Measurements from ENCODE around the gene CCDC106. TPM values are rescaled to one million over a fixed set of nuclear protein-coding genes. Genes with fewer than 3 reads are reported as not detected.

Gene CCDC106
- total RNA-seq, 2 experiments from 2014 or later: 1.7 to 1.8 TPM

DNA sequence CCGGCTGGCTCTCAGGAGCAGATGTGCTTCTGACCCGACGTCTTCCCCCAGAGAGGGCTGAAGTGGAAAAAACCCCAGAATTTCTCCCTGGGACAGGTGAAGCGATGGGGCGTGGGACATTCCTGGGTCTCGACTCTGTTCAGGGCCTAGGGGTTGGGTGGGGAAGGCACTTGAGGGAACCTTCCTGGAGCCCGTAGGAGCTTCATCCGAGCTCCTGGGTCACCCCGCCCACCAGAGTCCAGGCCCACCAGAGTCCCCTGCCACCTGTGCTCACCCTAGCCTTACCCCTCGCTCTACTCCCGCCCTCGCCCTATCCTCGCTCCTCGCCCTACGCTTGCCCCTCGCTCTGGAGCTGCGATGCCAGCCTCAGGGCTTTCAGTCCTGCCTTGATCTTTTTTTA lies 50.2 kb downstream of the CCDC106 start:
- peaks cover 56% of the 10 kb centered on the region for H3K36me3 Mint-ChIP-seq (ENCODE audit: low read depth)
- no peaks in the 10 kb centered on the region for H3K27me3 Mint-ChIP-seq
- H3K4me3 Mint-ChIP-seq: no peak overlapping the region
- ChIA-PET POLR2A (no interaction called here), CTCF (no interaction called here)
- Histone ChIP-seq H3K4me1 (ENCODE audit: insufficient read depth, low read length) (no peaks in the 10 kb centered on the region), H3K4me3 (ENCODE audit: low read length) (no peak overlapping the region), H3K36me3 (ENCODE audit: insufficient read depth, low read length) (peaks cover 27% of the 10 kb centered on the region), H3K27me3 (ENCODE audit: control insufficient read depth in 1 of 2, insufficient read depth in 2 of 2, low read length in 2 of 2) (no peaks in the 10 kb centered on the region), H3K27ac (ENCODE audit: low read depth in 1 of 2, low read length in 2 of 2) (no peak overlapping the region), H3K9me3 (ENCODE audit: control insufficient read depth in 1 of 2, insufficient read depth in 1 of 2, low read length in 2 of 2) (no peaks in the 10 kb centered on the region)
- no peaks in the 10 kb centered on the region for H3K9me3 Mint-ChIP-seq
- TF ChIP-seq, protein P1, sequence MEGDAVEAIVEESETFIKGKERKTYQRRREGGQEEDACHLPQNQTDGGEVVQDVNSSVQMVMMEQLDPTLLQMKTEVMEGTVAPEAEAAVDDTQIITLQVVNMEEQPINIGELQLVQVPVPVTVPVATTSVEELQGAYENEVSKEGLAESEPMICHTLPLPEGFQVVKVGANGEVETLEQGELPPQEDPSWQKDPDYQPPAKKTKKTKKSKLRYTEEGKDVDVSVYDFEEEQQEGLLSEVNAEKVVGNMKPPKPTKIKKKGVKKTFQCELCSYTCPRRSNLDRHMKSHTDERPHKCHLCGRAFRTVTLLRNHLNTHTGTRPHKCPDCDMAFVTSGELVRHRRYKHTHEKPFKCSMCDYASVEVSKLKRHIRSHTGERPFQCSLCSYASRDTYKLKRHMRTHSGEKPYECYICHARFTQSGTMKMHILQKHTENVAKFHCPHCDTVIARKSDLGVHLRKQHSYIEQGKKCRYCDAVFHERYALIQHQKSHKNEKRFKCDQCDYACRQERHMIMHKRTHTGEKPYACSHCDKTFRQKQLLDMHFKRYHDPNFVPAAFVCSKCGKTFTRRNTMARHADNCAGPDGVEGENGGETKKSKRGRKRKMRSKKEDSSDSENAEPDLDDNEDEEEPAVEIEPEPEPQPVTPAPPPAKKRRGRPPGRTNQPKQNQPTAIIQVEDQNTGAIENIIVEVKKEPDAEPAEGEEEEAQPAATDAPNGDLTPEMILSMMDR (IDR thresholded peaks at IDR 0.05): no peak
- DNase-seq (no peak), ATAC-seq (ENCODE audit: poor library complexity) (no peak)
- H3K4me1 Mint-ChIP-seq (ENCODE audit: low read depth): peaks cover 10% of the 10 kb centered on the region
- intact Hi-C loops (cut with DNase I, micrococcal nuclease): no loop called here
- no peak overlapping the region for H3K27ac Mint-ChIP-seq

DNA sequence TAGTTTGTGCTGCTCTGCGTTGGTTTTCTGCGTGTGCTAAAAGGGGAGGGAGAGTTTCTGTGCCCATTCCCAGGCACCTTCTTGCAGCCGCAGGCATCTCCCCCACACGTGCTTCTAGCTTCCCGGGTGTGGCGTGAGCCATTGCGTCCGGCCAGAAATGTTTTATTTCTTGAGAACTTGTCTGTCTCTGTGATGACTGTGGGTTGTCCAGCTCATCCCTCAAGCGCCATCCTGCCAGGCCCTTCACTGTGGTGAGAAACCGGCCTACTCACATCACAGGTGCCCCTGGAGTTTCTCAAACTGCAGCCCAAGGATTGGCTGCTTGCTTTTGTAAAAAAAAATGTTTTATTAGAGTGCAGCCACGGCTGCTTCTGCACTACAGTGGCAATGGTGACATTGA lies 51.2 kb downstream of the CCDC106 start:
- H3K4me3 ChIP-seq (ENCODE audit: low read length): no peak overlapping the region
- H3K4me1 Mint-ChIP-seq (ENCODE audit: low read depth): peaks cover 10% of the 10 kb centered on the region
- H3K4me1 ChIP-seq (ENCODE audit: insufficient read depth, low read length): no peaks in the 10 kb centered on the region
- H3K27me3 ChIP-seq (ENCODE audit: control insufficient read depth in 1 of 2, insufficient read depth in 2 of 2, low read length in 2 of 2): no peaks in the 10 kb centered on the region
- no peak overlapping the region for H3K27ac Mint-ChIP-seq
- intact Hi-C loops (cut with DNase I, micrococcal nuclease): no loop called here
- peaks cover 0 to 8% of the 10 kb centered on the region in 2 experiments for H3K9me3 ChIP-seq (ENCODE audit: control insufficient read depth in 1 of 2, insufficient read depth in 1 of 2, low read length in 2 of 2)
- no peak overlapping the region for H3K27ac ChIP-seq (ENCODE audit: low read depth in 1 of 2, low read length in 2 of 2)
- ATAC-seq (ENCODE audit: poor library complexity): no peak
- DNase-seq: no peak
- CTCF ChIA-PET: no interaction called here
- H3K9me3 Mint-ChIP-seq: no peaks in the 10 kb centered on the region
- TF ChIP-seq, protein P1 (IDR thresholded peaks at IDR 0.05): no peak
- no peaks in the 10 kb centered on the region for H3K27me3 Mint-ChIP-seq
- H3K36me3 ChIP-seq (ENCODE audit: insufficient read depth, low read length): peaks cover 19% of the 10 kb centered on the region
- H3K36me3 Mint-ChIP-seq (ENCODE audit: low read depth): peaks cover 47% of the 10 kb centered on the region
- POLR2A ChIA-PET: no interaction called here
- H3K4me3 Mint-ChIP-seq: no peak overlapping the region

DNA sequence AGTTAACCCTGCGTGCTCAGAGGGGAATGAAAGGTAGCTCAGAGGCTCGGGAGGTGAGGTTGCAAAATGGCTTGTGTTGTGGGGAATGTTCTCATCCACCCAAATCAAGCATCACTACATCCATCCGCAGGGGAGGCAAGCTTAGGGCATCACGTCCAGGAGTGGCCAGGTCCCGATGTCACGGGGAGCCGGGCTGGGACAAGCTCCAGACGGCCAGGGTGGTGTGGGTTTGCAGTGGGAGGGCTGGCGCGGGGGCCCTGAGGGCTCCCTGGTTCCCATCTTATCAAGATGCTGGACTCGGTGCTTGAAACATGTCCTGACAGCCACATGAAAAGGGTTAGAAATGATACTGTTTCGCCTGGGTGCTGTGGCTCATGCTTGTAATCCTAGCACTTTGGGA lies 52.8 kb downstream of the CCDC106 start:
- H3K27ac Mint-ChIP-seq: no peak overlapping the region
- Histone ChIP-seq H3K4me1 (ENCODE audit: insufficient read depth, low read length) (no peaks in the 10 kb centered on the region), H3K36me3 (ENCODE audit: insufficient read depth, low read length) (peaks cover 9% of the 10 kb centered on the region), H3K4me3 (ENCODE audit: low read length) (no peak overlapping the region), H3K27ac (ENCODE audit: low read depth in 1 of 2, low read length in 2 of 2) (no peak overlapping the region), H3K9me3 (ENCODE audit: control insufficient read depth in 1 of 2, insufficient read depth in 1 of 2, low read length in 2 of 2) (peaks cover 0 to 8% of the 10 kb centered on the region in 2 experiments), H3K27me3 (ENCODE audit: control insufficient read depth in 1 of 2, insufficient read depth in 2 of 2, low read length in 2 of 2) (no peaks in the 10 kb centered on the region)
- H3K4me1 Mint-ChIP-seq (ENCODE audit: low read depth): peaks cover 10% of the 10 kb centered on the region
- H3K36me3 Mint-ChIP-seq (ENCODE audit: low read depth): peaks cover 35% of the 10 kb centered on the region
- POLR2A ChIA-PET: no interaction called here
- DNase-seq (no peak), ATAC-seq (ENCODE audit: poor library complexity) (no peak)
- H3K4me3 Mint-ChIP-seq: no peak overlapping the region
- no peaks in the 10 kb centered on the region for H3K9me3 Mint-ChIP-seq
- CTCF ChIA-PET: no interaction called here
- intact Hi-C loops (cut with DNase I, micrococcal nuclease): no loop called here
- H3K27me3 Mint-ChIP-seq: no peaks in the 10 kb centered on the region
- TF ChIP-seq, protein P1 (IDR thresholded peaks at IDR 0.05): no peak
